Activated B cell treated with CpG ODN at 0.5 μM for 24 hours (primary cell): ENCODE measurements around the gene RIBC2. TPM values are rescaled to one million over a fixed set of nuclear protein-coding genes. Genes with fewer than 3 reads are reported as not detected.

ENCODE experiments used
- ATAC-seq: fragments of 200-7000 bp; cut with Tn5 transposase; one replicate; pipeline ENCODE4 v1.10.0; 2021; ENCODE audit warnings: low read depth, mild to moderate bottlenecking, moderate library complexity
- CTCF ChIA-PET: fragments of 350-600 bp; sonication (Branson Sonifier 250); formaldehyde crosslinking; loops from one replicate; lab custom pipeline; 2021; ENCODE audit warnings: antibody characterized with exemption; lab: Charles Lee
- POLR2A ChIA-PET: fragments of 350-600 bp; sonication (Branson Sonifier 250); formaldehyde crosslinking; loops from one replicate; lab custom pipeline; 2021; ENCODE audit warnings: antibody characterized with exemption; lab: Charles Lee
- DNase-seq: peaks from one replicate; pipeline ENCODE4 v3.0.0; 2022
- H3K27ac Mint-ChIP-seq: one replicate; pipeline ENCODE4 v1.8.0; 2020; ENCODE audit warnings: mixed read lengths
- H3K27me3 Mint-ChIP-seq: one replicate; pipeline ENCODE4 v1.8.0; 2021; ENCODE audit warnings: mixed read lengths
- H3K36me3 Mint-ChIP-seq: one replicate; pipeline ENCODE4 v1.8.0; 2021; ENCODE audit warnings: low read depth, mixed read lengths
- H3K4me1 Mint-ChIP-seq: one replicate; pipeline ENCODE4 v1.8.0; 2021; ENCODE audit warnings: mixed read lengths
- H3K4me3 Mint-ChIP-seq: one replicate; pipeline ENCODE4 v1.8.0; 2020; ENCODE audit warnings: mild to moderate bottlenecking, mixed read lengths
- H3K9me3 Mint-ChIP-seq: one replicate; pipeline ENCODE4 v1.8.0; 2020; ENCODE audit warnings: mixed read lengths
- intact Hi-C: fragments of 100-400 bp; cut with micrococcal nuclease; formaldehyde crosslinking; loops from one replicate; pipeline ENCODE4 v1.15.1; 2024
- total RNA-seq: library from RNA; stranded (reverse); gene quantifications from 2 replicates; pipeline ENCODE4 v1.2.3, GENCODE V29; 2022
- TF ChIP-seq, protein P1 (sequence below): fragments of 200-600 bp; IDR thresholded peaks from one replicate; pipeline ENCODE4 v1.8.0; 2022; ENCODE audit warnings: antibody characterized with exemption, mild to moderate bottlenecking

Gene RIBC2
- total RNA-seq, 1 donor from 2014 or later = 0.31 TPM

DNA sequence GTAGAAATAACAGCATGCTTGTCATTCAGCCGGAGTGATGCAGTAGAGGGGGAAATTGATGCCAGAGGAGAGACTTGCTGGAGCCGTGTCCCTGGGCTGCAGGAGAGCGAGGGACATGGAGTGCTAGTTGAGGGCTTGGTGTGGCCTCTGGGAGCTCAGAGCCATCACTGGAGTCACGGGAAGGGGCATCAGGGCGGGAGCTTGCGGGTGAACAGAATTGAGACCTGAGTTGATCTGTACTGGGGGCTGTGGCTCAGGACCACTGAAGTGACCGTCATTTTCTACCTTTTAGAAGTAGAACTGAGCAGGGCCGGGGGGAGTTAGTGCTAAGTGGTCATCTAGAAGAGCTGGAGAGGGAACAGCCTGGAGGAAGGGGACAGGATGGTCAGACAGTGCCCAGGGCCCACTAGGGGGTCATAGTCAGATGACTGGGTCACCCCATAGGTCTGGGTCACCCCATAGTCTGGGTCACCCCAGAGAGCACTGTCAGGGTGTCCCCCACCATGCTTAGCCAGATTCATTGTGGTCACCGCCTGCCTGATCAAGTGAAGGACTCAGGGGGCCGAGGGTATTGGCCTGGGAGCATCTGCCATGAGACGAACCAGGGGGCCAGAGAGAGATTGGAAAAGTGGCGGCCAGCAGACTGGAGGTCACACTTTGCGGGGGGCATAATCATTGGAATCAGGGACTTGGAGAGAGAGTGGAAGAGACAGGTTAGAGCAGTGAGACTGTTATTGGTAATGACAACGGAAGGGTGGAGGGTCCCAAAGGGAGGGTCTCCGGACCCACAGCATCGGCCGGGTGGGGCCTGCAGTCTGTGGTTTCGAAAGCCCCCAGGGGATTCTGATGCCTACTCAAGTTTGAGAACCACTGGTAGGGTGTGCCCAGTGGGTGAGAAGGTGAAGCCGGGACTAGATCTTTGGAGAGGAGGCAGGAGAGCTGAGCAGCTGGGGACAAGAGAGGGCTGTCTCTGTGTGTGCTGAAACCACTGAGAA, 15.2 kb downstream of the RIBC2 start:
- intact Hi-C loops = no loop called here
- Mint-ChIP-seq H3K27ac (peak overlapping the region; percentile 41), H3K27me3 (no peaks in the 10 kb centered on the region), H3K4me1 (peaks cover 31% of the 10 kb centered on the region), H3K4me3 (peak overlapping the region; percentile 48), H3K36me3 (no peaks in the 10 kb centered on the region), H3K9me3 (no peaks in the 10 kb centered on the region)
- TF ChIP-seq, protein P1, sequence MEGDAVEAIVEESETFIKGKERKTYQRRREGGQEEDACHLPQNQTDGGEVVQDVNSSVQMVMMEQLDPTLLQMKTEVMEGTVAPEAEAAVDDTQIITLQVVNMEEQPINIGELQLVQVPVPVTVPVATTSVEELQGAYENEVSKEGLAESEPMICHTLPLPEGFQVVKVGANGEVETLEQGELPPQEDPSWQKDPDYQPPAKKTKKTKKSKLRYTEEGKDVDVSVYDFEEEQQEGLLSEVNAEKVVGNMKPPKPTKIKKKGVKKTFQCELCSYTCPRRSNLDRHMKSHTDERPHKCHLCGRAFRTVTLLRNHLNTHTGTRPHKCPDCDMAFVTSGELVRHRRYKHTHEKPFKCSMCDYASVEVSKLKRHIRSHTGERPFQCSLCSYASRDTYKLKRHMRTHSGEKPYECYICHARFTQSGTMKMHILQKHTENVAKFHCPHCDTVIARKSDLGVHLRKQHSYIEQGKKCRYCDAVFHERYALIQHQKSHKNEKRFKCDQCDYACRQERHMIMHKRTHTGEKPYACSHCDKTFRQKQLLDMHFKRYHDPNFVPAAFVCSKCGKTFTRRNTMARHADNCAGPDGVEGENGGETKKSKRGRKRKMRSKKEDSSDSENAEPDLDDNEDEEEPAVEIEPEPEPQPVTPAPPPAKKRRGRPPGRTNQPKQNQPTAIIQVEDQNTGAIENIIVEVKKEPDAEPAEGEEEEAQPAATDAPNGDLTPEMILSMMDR = no peak
- ChIA-PET CTCF (no interaction called here), POLR2A (interaction anchor here (1.0 kb wide), 1 partner anchor 157 kb away, joined by 3 read pairs; no protein-coding TSS in a partner anchor)
- no peak for DNase-seq
- peak; percentile 21 for ATAC-seq

DNA sequence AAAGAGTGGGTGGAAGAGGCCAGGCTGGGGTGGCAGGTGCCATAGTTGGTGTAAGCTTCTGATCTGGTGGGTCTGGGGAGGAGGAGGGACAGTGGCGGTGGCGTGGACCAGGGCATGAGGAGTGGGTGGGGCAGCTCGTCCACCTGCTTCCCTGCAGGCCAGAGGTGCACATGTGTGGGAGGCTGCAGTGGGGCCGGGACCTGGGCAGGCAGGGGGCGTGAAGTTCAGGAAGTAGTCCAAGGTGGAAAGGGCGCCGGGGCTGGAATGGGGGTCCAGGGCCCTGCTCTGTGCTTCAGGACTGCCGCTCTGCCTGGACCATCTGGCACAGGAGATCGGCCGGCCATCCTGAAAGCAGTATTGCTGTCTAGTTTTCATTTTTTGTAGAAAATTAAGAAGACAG, 15.9 kb downstream of the RIBC2 start:
- ATAC-seq (no peak), DNase-seq (no peak)
- H3K27ac Mint-ChIP-seq = peak overlapping the region; percentile 41
- TF ChIP-seq, protein P1 = no peak
- no peaks in the 10 kb centered on the region for H3K9me3 Mint-ChIP-seq
- no peaks in the 10 kb centered on the region for H3K27me3 Mint-ChIP-seq
- H3K4me3 Mint-ChIP-seq = peak overlapping the region; percentile 48
- H3K4me1 Mint-ChIP-seq = peaks cover 26% of the 10 kb centered on the region
- POLR2A ChIA-PET = interaction anchor here (0.6 to 1.0 kb wide), 2 partner anchors 158 to 196 kb away, joined by 3 read pairs; no protein-coding TSS in a partner anchor
- H3K36me3 Mint-ChIP-seq = no peaks in the 10 kb centered on the region
- CTCF ChIA-PET = no interaction called here
- intact Hi-C loops = no loop called here

DNA sequence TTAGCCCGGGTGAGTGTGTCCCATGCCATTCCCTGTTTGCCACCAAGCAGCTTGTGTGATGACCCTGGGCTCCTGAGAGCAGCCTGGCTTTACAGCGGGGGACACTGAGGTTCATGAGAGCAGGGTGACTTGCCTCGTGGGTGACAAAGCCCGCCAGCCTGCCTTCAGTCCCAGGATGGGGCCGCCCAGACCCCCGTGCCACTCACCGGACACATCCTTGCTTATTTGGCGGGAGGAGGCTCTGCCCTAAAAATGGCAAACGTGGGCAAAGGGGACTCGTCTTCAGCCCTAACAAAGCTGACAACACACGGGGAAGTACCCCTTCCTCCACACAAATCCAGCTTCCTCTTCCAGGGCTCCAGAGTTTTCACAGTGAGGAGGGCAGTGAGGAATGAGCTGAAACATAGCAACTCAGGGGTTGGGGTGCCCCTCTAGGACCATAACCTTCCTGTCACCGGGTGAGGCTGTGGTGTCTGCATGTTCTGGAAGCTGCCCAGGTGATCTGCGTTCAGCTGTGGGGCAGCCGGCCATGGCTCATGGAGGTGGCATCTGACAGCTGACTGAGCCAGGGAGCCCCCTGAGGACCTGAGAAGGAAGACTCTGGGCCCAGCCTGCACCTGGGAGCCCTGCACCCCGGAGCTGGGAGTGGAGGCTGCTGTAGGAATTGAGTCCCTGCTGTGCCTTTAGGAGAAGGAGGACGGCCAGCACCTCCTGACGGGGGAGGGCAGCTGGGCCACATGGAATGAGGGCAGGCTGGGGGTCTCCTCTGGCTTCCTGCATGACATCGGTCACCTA, 16.7 kb downstream of the RIBC2 start:
- H3K27ac Mint-ChIP-seq = no peak overlapping the region
- CTCF ChIA-PET = no interaction called here
- intact Hi-C loops = loop anchor here (10.0 kb wide), 1 partner anchor 265 kb away; the partner anchor contains the start of gene NUP50
- no peaks in the 10 kb centered on the region for H3K9me3 Mint-ChIP-seq
- H3K27me3 Mint-ChIP-seq = no peaks in the 10 kb centered on the region
- no peak for ATAC-seq
- POLR2A ChIA-PET = interaction anchor here (0.6 kb wide), 1 partner anchor 196 kb away, joined by 3 read pairs; no protein-coding TSS in a partner anchor
- no peak overlapping the region for H3K4me3 Mint-ChIP-seq
- peaks cover 26% of the 10 kb centered on the region for H3K4me1 Mint-ChIP-seq
- DNase-seq = no peak
- no peaks in the 10 kb centered on the region for H3K36me3 Mint-ChIP-seq
- TF ChIP-seq, protein P1 = no peak

DNA sequence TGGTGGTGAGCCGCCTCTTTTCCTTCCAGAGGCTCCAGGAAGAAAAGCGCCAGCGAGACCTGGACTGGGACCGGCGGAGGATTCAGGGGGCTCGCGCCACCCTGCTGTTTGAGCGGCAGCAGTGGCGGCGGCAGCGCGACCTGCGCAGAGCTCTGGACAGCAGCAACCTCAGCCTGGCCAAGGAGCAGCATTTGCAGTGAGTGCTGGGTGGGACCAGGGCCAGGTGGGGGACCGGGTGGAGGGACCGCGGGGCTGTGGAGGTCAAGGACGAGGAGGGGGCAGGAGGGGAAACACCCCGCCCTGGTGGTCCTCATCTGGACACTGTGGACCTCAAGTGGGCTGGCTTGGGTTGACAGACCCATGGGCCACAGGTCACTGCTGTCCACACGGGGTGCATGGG, 17.4 kb downstream of the RIBC2 start:
- H3K27me3 Mint-ChIP-seq = no peaks in the 10 kb centered on the region
- DNase-seq (no peak), ATAC-seq (no peak)
- H3K9me3 Mint-ChIP-seq = no peaks in the 10 kb centered on the region
- H3K27ac Mint-ChIP-seq = no peak overlapping the region
- ChIA-PET CTCF (interaction anchor here (0.9 kb wide), 1 partner anchor 12 kb away, joined by 4 read pairs; no protein-coding TSS in a partner anchor), POLR2A (no interaction called here)
- H3K36me3 Mint-ChIP-seq = no peaks in the 10 kb centered on the region
- H3K4me3 Mint-ChIP-seq = no peak overlapping the region
- peaks cover 32% of the 10 kb centered on the region for H3K4me1 Mint-ChIP-seq
- TF ChIP-seq, protein P1 = no peak
- intact Hi-C loops = loop anchor here (10.0 kb wide), 1 partner anchor 266 kb away; the partner anchor contains the start of gene NUP50
